Keratinocyte (primary cell): ENCODE measurements around the gene SUSD5.

Source experiments
- CTCF ChIP-seq, 3 experiments: IDR thresholded peaks in 1 of 3; conservative IDR thresholded peaks in 1 of 3; optimal IDR thresholded peaks in 1 of 3; 2 replicates in 2 of 3; 3 replicates in 1 of 3; pipeline versions ENCODE3 to v1.5.1; 2011; ENCODE audit warnings: low read length in 3 of 3, mild to moderate bottlenecking in 3 of 3, moderate library complexity in 2 of 3, control low read depth in 1 of 3, inconsistent platforms in 1 of 3; ENCODE audit not compliant: insufficient read depth in 2 of 3; ENCODE audit errors: extremely low read depth in 1 of 3
- EZH2 ChIP-seq: IDR thresholded peaks from one replicate; pipeline ENCODE4 v1.6.1; 2012; ENCODE audit warnings: inconsistent platforms, mild to moderate bottlenecking, low read length, moderate library complexity

- TF ChIP-seq CTCF (optimal IDR thresholded peaks at IDR 0.05 in 1 of 3, IDR thresholded peaks at IDR 0.05 in 1 of 3, conservative IDR thresholded peaks at IDR 0.05 in 1 of 3; ENCODE audit: extremely low read depth in 1 of 3, insufficient read depth in 2 of 3, low read length in 3 of 3) = peak; percentile 44 to 64 (median 61)
- TF ChIP-seq EZH2 = no peak
Measured at GRCh38 chr3:33131331-33132018, 87.1 kb downstream of the SUSD5 start.
